Upper lobe of left lung (tissue), 6 donors: ENCODE measurements around the gene IFI27L2. TPM values are rescaled to one million over a fixed set of nuclear protein-coding genes. Genes with fewer than 3 reads are reported as not detected.

ENCODE experiments used
- ATAC-seq, 2 donors: fragments of 200-7000 bp; cut with Tn5 transposase; one replicate each; pipeline ENCODE4 v1.9.1; 2022; ENCODE audit warnings: mild to moderate bottlenecking in 2 of 2, moderate library complexity in 2 of 2; ENCODE audit not compliant: low FRiP score in 2 of 2
- DNase-seq, 2 donors: peaks; one replicate each; pipeline ENCODE4 v3.0.0-alpha.2; 2019 to 2020
- H3K27ac ChIP-seq, 4 donors: fragments of 200-600 bp; sonication (generic); one replicate each; pipeline ENCODE4 v1.5.1; 2016 to 2019
- H3K27me3 ChIP-seq, 4 donors: fragments of 200-600 bp; sonication (generic); one replicate each; pipeline ENCODE4 v1.5.1; 2017 to 2019
- H3K36me3 ChIP-seq, 4 donors: fragments of 200-600 bp; sonication (generic); one replicate each; pipeline ENCODE4 v1.5.1; 2016 to 2019
- H3K4me1 ChIP-seq, 4 donors: fragments of 200-600 bp; sonication (generic); one replicate each; pipeline ENCODE4 v1.5.1; 2018 to 2019
- H3K4me3 ChIP-seq, 4 donors: fragments of 200-600 bp; sonication (generic); one replicate each; pipeline ENCODE4 v1.5.1; 2017 to 2019; ENCODE audit warnings: mild to moderate bottlenecking in 2 of 4, moderate library complexity in 1 of 4
- H3K9me3 ChIP-seq, 4 donors: fragments of 200-600 bp; sonication (generic); one replicate each; pipeline ENCODE4 v1.5.1; 2018 to 2019
- CTCF ChIP-seq, 6 experiments: fragments of 450-650 bp in 4 of 6; fragments of 200-600 bp in 2 of 6; sonication (generic) in 2 of 6; IDR thresholded peaks; one replicate each; pipeline ENCODE4 v1.5.1; 2016 to 2019; ENCODE audit warnings: antibody characterized with exemption in 6 of 6
- EP300 ChIP-seq, 4 donors: sonication (generic); formaldehyde crosslinking; IDR thresholded peaks; one replicate each; pipeline ENCODE4 v1.5.1; 2017; ENCODE audit warnings: antibody characterized with exemption in 4 of 4, control low read depth in 2 of 4
- POLR2A ChIP-seq, 4 donors: fragments of 450-650 bp; IDR thresholded peaks; one replicate each; pipeline ENCODE4 v1.5.1; 2016 to 2017; ENCODE audit warnings: antibody characterized with exemption in 4 of 4, mild to moderate bottlenecking in 2 of 4
- POLR2AphosphoS5 ChIP-seq, 2 donors: sonication (generic); formaldehyde crosslinking; IDR thresholded peaks; one replicate each; pipeline ENCODE4 v1.5.1; 2017; ENCODE audit warnings: antibody characterized with exemption in 2 of 2
- WGBS, 2 donors: methylation state at CpG; one replicate each; pipeline ENCODE4 v1.1.5; 2017 to 2018; 5-methylcytosine and 5-hydroxymethylcytosine counted together
- total RNA-seq, 6 donors: library from RNA; depleted of rRNA in 4 of 6; stranded (reverse); fragments of >200 nt in 4 of 6; gene quantifications; one replicate each; pipeline versions ENCODE4 v1.1.0 to v1.2.1, GENCODE V29; 2016 to 2021
- donor health status: DM: no; HTN: no; CAD: no; lungs with moderate emphysema.
- donor health status: DM: no; HTN: yes; CAD: no; lungs with severe emphysema.

Gene IFI27L2
- total RNA-seq, 6 donors from 2014 or later = 45.2 to 118 (median 70.8) TPM

- H3K27me3 ChIP-seq = no peaks in the 10 kb centered on the region
- peaks cover 0 to 6% (median 4%) of the 10 kb centered on the region in 4 donors for H3K9me3 ChIP-seq
- H3K4me3 ChIP-seq = peak overlapping the region in 1 of 4 donors; percentile 58
- WGBS, 2 donors = 91 to 95% methylated on average over 5 to 15 of the region's 15 CpGs
- TF ChIP-seq CTCF (IDR thresholded peaks at IDR 0.05) (no peak), EP300 (IDR thresholded peaks at IDR 0.05) (no peak), POLR2AphosphoS5 (IDR thresholded peaks at IDR 0.05) (no peak), POLR2A (IDR thresholded peaks at IDR 0.05) (no peak)
- ATAC-seq (no peak), DNase-seq (peak in 1 of 2 donors; percentile 56)
- H3K27ac ChIP-seq = peak overlapping the region; percentile 85 to 93 (median 88)
- H3K36me3 ChIP-seq = peaks cover 0 to 11% (median 4%) of the 10 kb centered on the region in 4 donors
- H3K4me1 ChIP-seq = peaks cover 15 to 26% (median 17%) of the 10 kb centered on the region in 4 donors
Measured at GRCh38 chr14:94115631-94116030, 13.8 kb downstream of the IFI27L2 start.

- 0 to 25% methylated on average over 2 to 4 of the region's 4 CpGs for WGBS, 2 donors
- Histone ChIP-seq H3K4me1 (peaks cover 16 to 26% (median 18%) of the 10 kb centered on the region in 4 donors), H3K9me3 (peaks cover 0 to 6% (median 4%) of the 10 kb centered on the region in 4 donors), H3K36me3 (peaks cover 0 to 11% (median 4%) of the 10 kb centered on the region in 4 donors), H3K4me3 (peak overlapping the region in 2 of 4 donors; percentile 28 to 58), H3K27ac (peak overlapping the region; percentile 85 to 93 (median 88)), H3K27me3 (no peaks in the 10 kb centered on the region)
- TF ChIP-seq EP300 (IDR thresholded peaks at IDR 0.05) (peak in 1 of 4 donors; percentile 17), POLR2A (IDR thresholded peaks at IDR 0.05) (peak in 1 of 4 donors; percentile 22), POLR2AphosphoS5 (IDR thresholded peaks at IDR 0.05) (peak in 1 of 2 donors; percentile 71), CTCF (IDR thresholded peaks at IDR 0.05) (no peak)
- DNase-seq (peak; percentile 25 to 52), ATAC-seq (peak in 1 of 2 donors; percentile 36)
Measured at GRCh38 chr14:94115058-94115591, 14.3 kb downstream of the IFI27L2 start.

- Histone ChIP-seq H3K27me3 (no peaks in the 10 kb centered on the region), H3K4me1 (peaks cover 21 to 31% (median 22%) of the 10 kb centered on the region in 4 donors), H3K4me3 (peak overlapping the region in 2 of 4 donors; percentile 28 to 58), H3K9me3 (peaks cover 0 to 5% (median 2%) of the 10 kb centered on the region in 4 donors), H3K27ac (peak overlapping the region; percentile 85 to 93 (median 88)), H3K36me3 (peaks cover 0 to 11% (median 4%) of the 10 kb centered on the region in 4 donors)
- WGBS, 2 donors = 62 to 72% methylated on average over 5 of the region's 5 CpGs
- TF ChIP-seq POLR2AphosphoS5 (IDR thresholded peaks at IDR 0.05) (no peak), EP300 (IDR thresholded peaks at IDR 0.05) (no peak), CTCF (IDR thresholded peaks at IDR 0.05) (no peak), POLR2A (IDR thresholded peaks at IDR 0.05) (no peak)
- no peak for DNase-seq
- ATAC-seq = no peak
Measured at GRCh38 chr14:94114589-94115057, 14.8 kb downstream of the IFI27L2 start.

GRCh38 chr14:94113908-94114588 lies 15.4 kb downstream of the IFI27L2 start:
- WGBS, 2 donors = 66 to 72% methylated on average over 5 of the region's 5 CpGs
- Histone ChIP-seq H3K4me3 (peak overlapping the region in 3 of 4 donors; percentile 42 to 58 (median 54)), H3K27ac (peak overlapping the region; percentile 85 to 93 (median 88)), H3K4me1 (peaks cover 22 to 35% (median 24%) of the 10 kb centered on the region in 4 donors), H3K36me3 (peaks cover 0 to 11% (median 4%) of the 10 kb centered on the region in 4 donors), H3K27me3 (no peaks in the 10 kb centered on the region), H3K9me3 (no peaks in the 10 kb centered on the region)
- no peak for TF ChIP-seq POLR2AphosphoS5 (IDR thresholded peaks at IDR 0.05)
- no peak for TF ChIP-seq CTCF (IDR thresholded peaks at IDR 0.05)
- TF ChIP-seq EP300 (IDR thresholded peaks at IDR 0.05) = no peak
- TF ChIP-seq POLR2A (IDR thresholded peaks at IDR 0.05) = no peak
- ATAC-seq (no peak), DNase-seq (no peak)
